ENCODE data around the gene ARF5. TPM values are rescaled to one million over a fixed set of nuclear protein-coding genes. Genes with fewer than 3 reads are reported as not detected.

Gene ARF5
- total and polyA plus RNA-seq, 2 of the 8 experiments (the other 6 are each of a cell fraction or from before 2014, with no cell fraction given), result 154 to 579 TPM

- POLR2A ChIA-PET (ENCODE audit: partially characterized antibody), result interaction anchor here (0.6 to 1.0 kb wide), 3 partner anchors 10 to 797 kb away, joined by 3 read pairs; no protein-coding TSS in a partner anchor
Measured at GRCh38 chr7:127582361-127582760, 5.8 kb upstream of the ARF5 start.

More at GRCh38 chr7:127582361-127582760, 5.8 kb upstream of the ARF5 start:
- Histone ChIP-seq H2AK5ac (ENCODE audit: low read depth, low read length) (no peak overlapping the region), H3K23ac (ENCODE audit: insufficient read length) (no peak overlapping the region), H2BK15ac (ENCODE audit: low read length) (no peak overlapping the region), H2BK20ac (ENCODE audit: low read length) (no peak overlapping the region), H3K27me3 (replicated peaks in 1 of 4; ENCODE audit: control insufficient read depth in 3 of 4, extremely low read depth in 1 of 4, insufficient read depth in 3 of 4, low read length in 3 of 4) (peaks cover 5 to 18% (median 17%) of the 10 kb centered on the region in 4 experiments), H3K14ac (ENCODE audit: insufficient read length) (no peak overlapping the region), H3K4me1 (replicated peaks in 1 of 4; ENCODE audit: control insufficient read depth in 3 of 4, insufficient read depth in 4 of 4, low read length in 3 of 4) (peaks cover 6 to 12% (median 7%) of the 10 kb centered on the region in 4 experiments), H3K56ac (replicated peaks; ENCODE audit: insufficient read length, low read depth, low read length) (no peak overlapping the region), H3K9me3 (ENCODE audit: insufficient read depth in 2 of 2, low read depth in 1 of 2, low read length in 1 of 2) (no peaks in the 10 kb centered on the region), H3K4ac (replicated peaks; ENCODE audit: insufficient read length, low read depth, low read length) (no peak overlapping the region), H4K91ac (replicated peaks; ENCODE audit: insufficient read length, low read length) (no peak overlapping the region), H3K23me2 (ENCODE audit: low read depth, low read length) (peaks cover 7% of the 10 kb centered on the region), H3K79me1 (ENCODE audit: low read depth, low read length) (peaks cover 11% of the 10 kb centered on the region; the same call in 1 of the 2 replicates), H3K4me2 (ENCODE audit: insufficient read depth in 1 of 2, low read depth in 2 of 2, low read length in 2 of 2) (no peak overlapping the region), H4K8ac (ENCODE audit: extremely low read depth, insufficient read depth, low read length) (no peak overlapping the region), H3K36me3 (ENCODE audit: control insufficient read depth in 2 of 4, insufficient read depth in 4 of 4, low read length in 3 of 4) (peaks cover 0 to 18% (median 6%) of the 10 kb centered on the region in 4 experiments; a peak in 4 of 8 replicates), H3K27ac (ENCODE audit: low read depth, low read length) (no peak overlapping the region), H2AFZ (ENCODE audit: low read length) (no peak overlapping the region), H4K20me1 (replicated peaks in 1 of 2; ENCODE audit: control insufficient read depth in 1 of 2, insufficient read depth in 2 of 2, low read length in 2 of 2) (peaks cover 8 to 14% of the 10 kb centered on the region in 2 experiments), H3K18ac (ENCODE audit: extremely low read depth, low read length) (no peak overlapping the region), H3K9ac (replicated peaks in 1 of 4; ENCODE audit: extremely low read depth in 1 of 4, low read depth in 3 of 4, low read length in 3 of 4) (no peak overlapping the region), H2BK5ac (ENCODE audit: low read depth, low read length) (no peak overlapping the region), H3K4me3 (ENCODE audit: extremely low read depth in 1 of 4, insufficient read depth in 2 of 4, low read depth in 3 of 4, low read length in 4 of 4) (no peak overlapping the region), H2BK12ac (ENCODE audit: low read depth, low read length) (no peak overlapping the region), H3K79me2 (ENCODE audit: control insufficient read depth in 1 of 2, insufficient read depth in 2 of 2, low read length in 2 of 2) (peaks cover 0 to 19% of the 10 kb centered on the region in 2 experiments; a peak in 1 of 4 replicates), H4K5ac (ENCODE audit: insufficient read length, low read depth, low read length) (no peak overlapping the region), H2BK120ac (replicated peaks; ENCODE audit: low read depth, low read length) (no peak overlapping the region)
- 96% methylated on average over 13 of the region's 14 CpGs; no CpG with 5 or more reads in 1 of the 2 experiments for WGBS, 2 experiments (ENCODE audit: extremely low coverage in 1 of 2, insufficient coverage in 1 of 2, insufficient read length in 1 of 2, insufficient replicate concordance in 2 of 2, low coverage in 1 of 2, low lambda C conversion rate in 2 of 2, missing lambda C conversion rate in 1 of 2)
- FAIRE-seq (no peak), DNase-seq (ENCODE audit: low read depth in 1 of 2, low spot score in 2 of 2) (no peak)
- TF ChIP-seq RFX5 (IDR thresholded peaks at IDR 0.05; ENCODE audit: borderline replicate concordance, low read depth, low read length) (no peak), ATF3 (IDR thresholded peaks at IDR 0.05; ENCODE audit: insufficient read depth, low read depth, low read length) (no peak)
- CTCF ChIA-PET (ENCODE audit: partially characterized antibody), result interaction anchor here (0.7 to 1.7 kb wide), 7 partner anchors 8 to 190 kb away, joined by 3 to 5 read pairs (median 4); partner anchors contain the start of gene ZNF800
